ENCODE data around the gene ARL14EP.

The ARL14EP gene

DNA sequence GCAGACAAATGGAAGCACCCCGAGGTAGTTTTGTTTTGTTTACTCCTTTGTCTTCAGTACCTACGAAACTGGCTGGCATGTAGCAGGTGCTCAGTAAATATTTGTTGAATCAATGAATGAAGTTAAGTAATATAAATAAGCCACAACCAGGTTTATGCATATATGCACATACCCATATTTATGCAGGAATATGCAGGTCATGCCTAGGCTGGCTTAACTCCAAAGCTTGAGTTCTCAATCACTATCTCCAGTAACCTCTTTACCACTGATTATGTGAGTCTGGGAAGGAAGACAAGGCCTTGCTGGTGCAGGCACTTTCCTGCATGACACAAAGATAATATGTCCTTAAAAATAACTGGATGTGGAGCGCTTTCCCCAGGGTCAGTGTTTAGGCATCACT lies 27.5 kb downstream of the ARL14EP start:
- POLR2A ChIA-PET, result no interaction called here
- CTCF ChIA-PET, result interaction anchor here (0.8 kb wide), 1 partner anchor 563 kb away, joined by 5 read pairs; no protein-coding TSS in a partner anchor
- DNase-seq (ENCODE audit: extremely low spot score), result no peak
- TF ChIP-seq FOXK2 (IDR thresholded peaks at IDR 0.05) (no peak), ZNF384 (IDR thresholded peaks at IDR 0.05) (no peak), SP1 (IDR thresholded peaks at IDR 0.05) (no peak), NFRKB (IDR thresholded peaks at IDR 0.05) (no peak), HDGF (IDR thresholded peaks at IDR 0.05; ENCODE audit: borderline replicate concordance) (no peak), PKNOX1 (IDR thresholded peaks at IDR 0.05) (no peak), SUZ12 (IDR thresholded peaks at IDR 0.05) (no peak), LEF1 (IDR thresholded peaks at IDR 0.05; ENCODE audit: borderline replicate concordance) (no peak), ELF4 (IDR thresholded peaks at IDR 0.05) (no peak), TARDBP (IDR thresholded peaks at IDR 0.05) (no peak), FOXA1 (IDR thresholded peaks at IDR 0.05) (no peak), FOXM1 (IDR thresholded peaks at IDR 0.05; ENCODE audit: borderline replicate concordance) (no peak), CTBP1 (IDR thresholded peaks at IDR 0.05; ENCODE audit: borderline replicate concordance) (no peak), ARNT (IDR thresholded peaks at IDR 0.05) (no peak), L3MBTL2 (conservative IDR thresholded peaks at IDR 0.05) (no peak), BHLHE40 (IDR thresholded peaks at IDR 0.05; ENCODE audit: borderline replicate concordance) (no peak)

DNA sequence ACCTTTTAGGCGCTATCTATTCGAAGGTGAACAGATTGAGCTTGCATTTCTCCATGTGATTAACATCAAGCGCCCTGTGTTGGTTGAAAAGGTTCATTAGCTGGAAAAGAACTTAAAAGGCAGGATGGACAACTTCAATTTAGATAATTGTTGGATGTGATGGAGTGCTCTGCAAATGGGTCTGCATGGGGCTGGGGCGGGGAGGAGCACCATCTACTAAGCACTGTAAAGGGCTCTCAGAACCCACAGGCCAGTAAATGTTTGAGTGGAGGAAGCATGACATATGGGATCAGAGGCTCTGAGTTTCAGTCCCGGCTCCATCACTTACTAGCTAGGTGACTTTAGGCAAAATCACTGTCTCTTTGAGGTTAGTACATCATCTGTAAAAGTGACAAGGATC lies 28.2 kb downstream of the ARL14EP start:
- no peak for TF ChIP-seq SUZ12 (IDR thresholded peaks at IDR 0.05)
- TF ChIP-seq ZNF384 (IDR thresholded peaks at IDR 0.05), result no peak
- TF ChIP-seq HDGF (IDR thresholded peaks at IDR 0.05; ENCODE audit: borderline replicate concordance), result no peak
- TF ChIP-seq FOXA1 (IDR thresholded peaks at IDR 0.05), result no peak
- TF ChIP-seq BHLHE40 (IDR thresholded peaks at IDR 0.05; ENCODE audit: borderline replicate concordance), result no peak
- no peak for TF ChIP-seq NFRKB (IDR thresholded peaks at IDR 0.05)
- CTCF ChIA-PET, result interaction anchor here (0.7 to 0.8 kb wide), 2 partner anchors 562 to 1370 kb away, joined by 3 to 5 read pairs; no protein-coding TSS in a partner anchor
- POLR2A ChIA-PET, result no interaction called here
- no peak for DNase-seq (ENCODE audit: extremely low spot score)

DNA sequence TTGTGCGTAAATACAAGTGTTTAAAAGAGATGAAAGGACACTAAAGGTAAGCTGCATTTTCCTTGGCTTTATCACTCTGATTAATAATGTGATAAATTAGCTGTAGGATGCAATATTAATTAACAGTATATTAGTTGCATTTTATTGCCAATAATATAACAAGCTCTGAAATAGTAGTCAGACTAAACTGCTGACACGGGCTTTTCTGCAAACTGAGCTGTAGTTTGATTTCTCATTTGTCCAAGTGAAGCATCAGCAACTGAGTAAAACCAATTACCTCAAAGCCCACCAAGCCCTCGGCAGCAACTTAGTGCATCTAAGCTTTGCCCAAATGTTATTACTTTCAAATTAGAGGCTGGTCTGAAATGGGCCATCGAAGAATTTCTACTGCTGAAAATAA lies 33.5 kb downstream of the ARL14EP start:
- CTCF ChIA-PET, result no interaction called here
- POLR2A ChIA-PET, result no interaction called here
- no peak for DNase-seq (ENCODE audit: extremely low spot score)
- TF ChIP-seq CTBP1 (IDR thresholded peaks at IDR 0.05; ENCODE audit: borderline replicate concordance) (no peak), FOXM1 (IDR thresholded peaks at IDR 0.05; ENCODE audit: borderline replicate concordance) (no peak), FOXK2 (IDR thresholded peaks at IDR 0.05) (no peak), TARDBP (IDR thresholded peaks at IDR 0.05) (no peak), ARNT (IDR thresholded peaks at IDR 0.05) (no peak), HDGF (IDR thresholded peaks at IDR 0.05; ENCODE audit: borderline replicate concordance) (no peak), SUZ12 (IDR thresholded peaks at IDR 0.05) (no peak), PKNOX1 (IDR thresholded peaks at IDR 0.05) (no peak), L3MBTL2 (conservative IDR thresholded peaks at IDR 0.05) (no peak), FOXA1 (IDR thresholded peaks at IDR 0.05) (no peak), NFRKB (IDR thresholded peaks at IDR 0.05) (no peak), LEF1 (IDR thresholded peaks at IDR 0.05; ENCODE audit: borderline replicate concordance) (no peak), SP1 (IDR thresholded peaks at IDR 0.05) (no peak)

DNA sequence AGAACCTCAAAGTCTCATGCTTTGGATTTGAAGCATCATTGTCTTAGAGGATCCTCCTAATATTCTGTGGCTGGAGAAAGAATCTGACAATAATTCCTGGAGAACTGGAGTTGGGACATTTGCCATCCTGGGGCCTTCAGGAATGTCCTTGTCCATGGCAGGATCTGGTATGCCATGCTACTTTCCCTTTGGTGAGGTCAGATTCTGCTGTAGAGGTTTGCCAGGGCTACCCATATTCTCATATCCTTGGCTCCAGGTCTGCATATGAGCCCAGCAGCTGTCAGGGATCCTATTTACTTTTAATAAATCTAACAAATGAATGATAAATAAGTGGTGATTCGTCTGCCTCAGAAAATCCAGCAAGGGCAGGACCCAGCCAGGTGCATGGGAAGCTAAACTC lies 35.0 kb downstream of the ARL14EP start:
- POLR2A ChIA-PET, result no interaction called here
- CTCF ChIA-PET, result no interaction called here
- TF ChIP-seq BHLHE40 (IDR thresholded peaks at IDR 0.05; ENCODE audit: borderline replicate concordance), result no peak
- no peak for TF ChIP-seq PKNOX1 (IDR thresholded peaks at IDR 0.05)
- no peak for TF ChIP-seq FOXK2 (IDR thresholded peaks at IDR 0.05)
- no peak for TF ChIP-seq ZNF384 (IDR thresholded peaks at IDR 0.05)
- TF ChIP-seq SUZ12 (IDR thresholded peaks at IDR 0.05), result no peak
- no peak for TF ChIP-seq FOXA1 (IDR thresholded peaks at IDR 0.05)
- TF ChIP-seq CTBP1 (IDR thresholded peaks at IDR 0.05; ENCODE audit: borderline replicate concordance), result no peak
- TF ChIP-seq HDGF (IDR thresholded peaks at IDR 0.05; ENCODE audit: borderline replicate concordance), result no peak
- no peak for TF ChIP-seq SP1 (IDR thresholded peaks at IDR 0.05)
- no peak for TF ChIP-seq FOXM1 (IDR thresholded peaks at IDR 0.05; ENCODE audit: borderline replicate concordance)
- TF ChIP-seq TARDBP (IDR thresholded peaks at IDR 0.05), result no peak
- no peak for TF ChIP-seq ELF4 (IDR thresholded peaks at IDR 0.05)
- TF ChIP-seq NFRKB (IDR thresholded peaks at IDR 0.05), result no peak
- TF ChIP-seq ARNT (IDR thresholded peaks at IDR 0.05), result no peak
- TF ChIP-seq LEF1 (IDR thresholded peaks at IDR 0.05; ENCODE audit: borderline replicate concordance), result no peak
- TF ChIP-seq L3MBTL2 (conservative IDR thresholded peaks at IDR 0.05), result no peak
- DNase-seq (ENCODE audit: extremely low spot score), result no peak

DNA sequence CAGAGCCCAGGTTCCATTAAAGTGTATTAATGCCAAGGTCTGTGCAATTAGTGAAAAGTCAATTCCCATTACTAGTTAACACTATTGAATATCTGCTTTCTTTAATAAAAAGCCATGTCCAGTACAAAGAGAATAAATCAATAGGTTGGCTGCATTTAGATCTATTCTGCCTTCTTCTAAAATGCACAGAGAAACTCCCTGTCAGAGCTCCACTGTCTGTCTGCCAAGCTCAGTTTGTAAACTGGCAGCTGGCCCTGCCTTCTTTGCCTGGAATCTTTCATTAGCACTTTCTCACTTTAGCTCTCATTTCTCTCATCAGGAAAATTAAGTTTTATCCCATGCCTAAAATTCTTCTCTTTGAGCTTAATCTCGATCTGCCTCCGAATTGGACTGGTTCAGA lies 35.6 kb downstream of the ARL14EP start:
- DNase-seq (ENCODE audit: extremely low spot score), result no peak
- CTCF ChIA-PET, result no interaction called here
- POLR2A ChIA-PET, result no interaction called here

More for the DNA sequence above, 35.6 kb downstream of the ARL14EP start:
- TF ChIP-seq ELF4 (IDR thresholded peaks at IDR 0.05) (no peak), ARNT (IDR thresholded peaks at IDR 0.05) (no peak), PKNOX1 (IDR thresholded peaks at IDR 0.05) (no peak), SP1 (IDR thresholded peaks at IDR 0.05) (no peak), NFRKB (IDR thresholded peaks at IDR 0.05) (no peak), L3MBTL2 (conservative IDR thresholded peaks at IDR 0.05) (no peak), TARDBP (IDR thresholded peaks at IDR 0.05) (no peak), FOXM1 (IDR thresholded peaks at IDR 0.05; ENCODE audit: borderline replicate concordance) (no peak), FOXK2 (IDR thresholded peaks at IDR 0.05) (no peak), LEF1 (IDR thresholded peaks at IDR 0.05; ENCODE audit: borderline replicate concordance) (no peak), SUZ12 (IDR thresholded peaks at IDR 0.05) (no peak), ZNF384 (IDR thresholded peaks at IDR 0.05) (no peak), CTBP1 (IDR thresholded peaks at IDR 0.05; ENCODE audit: borderline replicate concordance) (no peak), HDGF (IDR thresholded peaks at IDR 0.05; ENCODE audit: borderline replicate concordance) (no peak), BHLHE40 (IDR thresholded peaks at IDR 0.05; ENCODE audit: borderline replicate concordance) (no peak)

Data from HEK293T (cell line).